H9 (cell line): Measurements from ENCODE around the gene PYHIN1. TPM values are rescaled to one million over a fixed set of nuclear protein-coding genes. Genes with fewer than 3 reads are reported as not detected.

ENCODE experiments used
- DNase-seq: peaks from one replicate; pipeline ENCODE4 v3.0.0-alpha.2; 2017
- H2AFZ ChIP-seq: one replicate; pipeline ENCODE4 v1.6.1; 2013; ENCODE audit warnings: mild to moderate bottlenecking, low read length, control low read depth, moderate library complexity
- H2AK5ac ChIP-seq: 2 replicates; pipeline ENCODE4 v1.6.1; 2013; ENCODE audit warnings: low read length, control low read depth, mixed read lengths; ENCODE audit not compliant: insufficient read length
- H2BK120ac ChIP-seq: one replicate; pipeline ENCODE4 v1.6.1; 2013; ENCODE audit warnings: low read depth, mild to moderate bottlenecking, low read length, control low read depth, inconsistent platforms; ENCODE audit not compliant: poor library complexity, severe bottlenecking
- H2BK12ac ChIP-seq: 2 replicates; pipeline ENCODE4 v1.6.1; 2013; ENCODE audit warnings: low read length, control low read depth, mixed read lengths, low read depth; ENCODE audit not compliant: insufficient read length
- H2BK15ac ChIP-seq: 2 replicates; pipeline ENCODE4 v1.6.1; 2013; ENCODE audit warnings: low read depth, low read length, control low read depth
- H2BK20ac ChIP-seq: one replicate; pipeline ENCODE4 v1.6.1; 2013; ENCODE audit warnings: low read depth, mild to moderate bottlenecking, low read length, control low read depth, inconsistent platforms; ENCODE audit not compliant: poor library complexity, severe bottlenecking
- H2BK5ac ChIP-seq: 2 replicates; pipeline ENCODE4 v1.6.1; 2013; ENCODE audit warnings: low read length, control low read depth, mixed read lengths; ENCODE audit not compliant: insufficient read length
- H3K14ac ChIP-seq: 2 replicates; pipeline ENCODE4 v1.6.1; 2013; ENCODE audit warnings: low read length, control low read depth; ENCODE audit not compliant: insufficient read depth
- H3K18ac ChIP-seq: 2 replicates; pipeline ENCODE4 v1.6.1; 2013; ENCODE audit warnings: low read depth, mild to moderate bottlenecking, mixed read lengths, low read length, control low read depth; ENCODE audit not compliant: insufficient read length
- H3K23ac ChIP-seq: 2 replicates; pipeline ENCODE4 v1.6.1; 2013; ENCODE audit warnings: low read length, control low read depth, mixed read lengths, low read depth; ENCODE audit not compliant: insufficient read length
- H3K23me2 ChIP-seq: 2 replicates; pipeline ENCODE4 v1.6.1; 2013; ENCODE audit warnings: low read depth, mild to moderate bottlenecking, mixed read lengths, low read length, control low read depth; ENCODE audit not compliant: insufficient read length, poor library complexity, severe bottlenecking
- H3K27ac ChIP-seq: 2 replicates; pipeline ENCODE4 v1.5.1; 2013; ENCODE audit warnings: low read length, control low read depth, mixed read lengths, low read depth; ENCODE audit not compliant: insufficient read length
- H3K27me3 ChIP-seq: 2 replicates; pipeline ENCODE4 v1.6.1; 2013; ENCODE audit warnings: low read length, control low read depth, inconsistent platforms; ENCODE audit not compliant: insufficient read depth
- H3K4ac ChIP-seq: 2 replicates; pipeline ENCODE4 v1.6.1; 2013; ENCODE audit warnings: low read depth, mild to moderate bottlenecking, control low read depth, inconsistent platforms, low read length, moderate library complexity
- H3K4me1 ChIP-seq: 2 replicates; pipeline ENCODE4 v1.6.1; 2013; ENCODE audit warnings: low read length, control low read depth, inconsistent platforms; ENCODE audit not compliant: insufficient read depth
- H3K4me2 ChIP-seq: 2 replicates; pipeline ENCODE4 v1.6.1; 2013; ENCODE audit warnings: low read length, control low read depth, mixed read lengths; ENCODE audit not compliant: insufficient read length, insufficient read depth
- H3K56ac ChIP-seq: 2 replicates; pipeline ENCODE4 v1.6.1; 2013; ENCODE audit warnings: low read depth, mild to moderate bottlenecking, mixed read lengths, low read length, control low read depth; ENCODE audit not compliant: insufficient read length
- H3K79me1 ChIP-seq: 2 replicates; pipeline ENCODE4 v1.6.1; 2013; ENCODE audit warnings: low read depth, mild to moderate bottlenecking, moderate library complexity, low read length, control low read depth, inconsistent platforms; ENCODE audit not compliant: insufficient read depth, poor library complexity, severe bottlenecking
- H3K79me2 ChIP-seq: 2 replicates; pipeline ENCODE4 v1.6.1; 2013; ENCODE audit warnings: low read length, control low read depth, inconsistent platforms; ENCODE audit not compliant: insufficient read depth
- H3K9ac ChIP-seq: 2 replicates; pipeline ENCODE4 v1.6.1; 2013; ENCODE audit warnings: low read length, control low read depth, mixed read lengths; ENCODE audit not compliant: insufficient read length; ENCODE audit errors: extremely low read depth
- H3K9me3 ChIP-seq: one replicate; pipeline ENCODE4 v1.6.1; 2013; ENCODE audit warnings: low read depth, low read length, inconsistent platforms; ENCODE audit not compliant: control insufficient read depth
- H3T11ph ChIP-seq: one replicate; pipeline ENCODE4 v1.6.1; 2013; ENCODE audit warnings: mild to moderate bottlenecking, low read length, control low read depth, inconsistent platforms
- H4K20me1 ChIP-seq: one replicate; pipeline ENCODE4 v1.6.1; 2013; ENCODE audit not compliant: control insufficient read depth, insufficient read length, insufficient read depth
- H4K5ac ChIP-seq: 2 replicates; pipeline ENCODE4 v1.6.1; 2013; ENCODE audit warnings: low read depth, mild to moderate bottlenecking, mixed read lengths, low read length, control low read depth; ENCODE audit not compliant: insufficient read length
- H4K8ac ChIP-seq: replicated peaks from 2 replicates; pipeline ENCODE4 v1.6.1; 2013; ENCODE audit warnings: low read length, control low read depth, mixed read lengths, low read depth; ENCODE audit not compliant: insufficient read length
- H4K91ac ChIP-seq: 2 replicates; pipeline ENCODE4 v1.6.1; 2013; ENCODE audit warnings: low read depth, mild to moderate bottlenecking, moderate library complexity, mixed read lengths, low read length, control low read depth; ENCODE audit not compliant: insufficient read length
- H3K27ac Mint-ChIP-seq, 3 experiments: 2 replicates in 2 of 3; 3 replicates in 1 of 3; pipeline ENCODE4 v1.8.0; 2020 to 2021; ENCODE audit warnings: mixed read lengths in 3 of 3, mild to moderate bottlenecking in 1 of 3, moderate library complexity in 1 of 3
- H3K27me3 Mint-ChIP-seq: 2 replicates; pipeline ENCODE4 v1.8.0; 2021; ENCODE audit warnings: low read depth, mild to moderate bottlenecking, moderate library complexity, mixed read lengths
- H3K36me3 Mint-ChIP-seq, 3 experiments: 2 replicates in 2 of 3; 3 replicates in 1 of 3; pipeline ENCODE4 v1.8.0; 2020 to 2021; ENCODE audit warnings: low read depth in 3 of 3, mixed read lengths in 3 of 3; ENCODE audit not compliant: insufficient read depth in 1 of 3
- H3K4me1 Mint-ChIP-seq, 2 experiments: 2 replicates each; pipeline ENCODE4 v1.8.0; 2020; ENCODE audit warnings: mixed read lengths in 2 of 2
- H3K4me3 Mint-ChIP-seq, 2 experiments: 2 replicates in 1 of 2; 3 replicates in 1 of 2; pipeline ENCODE4 v1.8.0; 2020 to 2021; ENCODE audit warnings: mild to moderate bottlenecking in 2 of 2, mixed read lengths in 2 of 2, moderate library complexity in 1 of 2
- H3K9me3 Mint-ChIP-seq, 2 experiments: 2 replicates in 1 of 2; 3 replicates in 1 of 2; pipeline ENCODE4 v1.8.0; 2020; ENCODE audit warnings: mild to moderate bottlenecking in 2 of 2, mixed read lengths in 2 of 2, moderate library complexity in 1 of 2
- WGBS: extraction: QIAGEN DNeasy Blood & Tissue Kit; methylation state at CpG from one replicate; pipeline ENCODE4 v1.1.7; 2013; ENCODE audit warnings: missing lambda C conversion rate, low lambda C conversion rate, mixed read lengths; ENCODE audit not compliant: insufficient read length; ENCODE audit errors: extremely low coverage; 5-methylcytosine and 5-hydroxymethylcytosine counted together
- total RNA-seq: library from RNA; stranded (reverse); gene quantifications from 2 replicates; pipeline ENCODE4 v1.2.1, GENCODE V29; 2021
- TF ChIP-seq, protein P1 (sequence below): fragments of 200-600 bp; sonication (generic); conservative IDR thresholded peaks from 3 replicates; pipeline ENCODE4 v1.8.0; 2021; ENCODE audit warnings: antibody characterized with exemption, mild to moderate bottlenecking

The PYHIN1 gene
- total RNA-seq, 1 experiment from 2014 or later: not detected

- no peak overlapping the region for H4K91ac ChIP-seq
- no peaks in the 10 kb centered on the region for H3K79me2 ChIP-seq
- H2BK5ac ChIP-seq: no peak overlapping the region
- no peak for DNase-seq
- H2AFZ ChIP-seq: no peak overlapping the region
- H3K4me3 Mint-ChIP-seq: no peak overlapping the region
- no peak overlapping the region for H4K5ac ChIP-seq
- H3K27ac ChIP-seq: no peak overlapping the region
- no peaks in the 10 kb centered on the region for H3K9me3 ChIP-seq
- H3K9ac ChIP-seq: no peak overlapping the region
- H3K36me3 Mint-ChIP-seq: peaks cover 0 to 10% (median 0%) of the 10 kb centered on the region in 3 experiments; a peak in 4 of 7 replicates
- no peak overlapping the region for H3K23ac ChIP-seq
- whole genome bisulfite sequencing: no CpG with 5 or more reads among the region's 5 CpGs
- H3K4me1 Mint-ChIP-seq: peaks cover 0 to 4% of the 10 kb centered on the region in 2 experiments; a peak in 2 of 4 replicates
- H3K56ac ChIP-seq: no peak overlapping the region
- no peaks in the 10 kb centered on the region for H3K4me1 ChIP-seq
- H2BK120ac ChIP-seq: no peak overlapping the region
- H3K4me2 ChIP-seq: no peak overlapping the region
- TF ChIP-seq, protein P1, sequence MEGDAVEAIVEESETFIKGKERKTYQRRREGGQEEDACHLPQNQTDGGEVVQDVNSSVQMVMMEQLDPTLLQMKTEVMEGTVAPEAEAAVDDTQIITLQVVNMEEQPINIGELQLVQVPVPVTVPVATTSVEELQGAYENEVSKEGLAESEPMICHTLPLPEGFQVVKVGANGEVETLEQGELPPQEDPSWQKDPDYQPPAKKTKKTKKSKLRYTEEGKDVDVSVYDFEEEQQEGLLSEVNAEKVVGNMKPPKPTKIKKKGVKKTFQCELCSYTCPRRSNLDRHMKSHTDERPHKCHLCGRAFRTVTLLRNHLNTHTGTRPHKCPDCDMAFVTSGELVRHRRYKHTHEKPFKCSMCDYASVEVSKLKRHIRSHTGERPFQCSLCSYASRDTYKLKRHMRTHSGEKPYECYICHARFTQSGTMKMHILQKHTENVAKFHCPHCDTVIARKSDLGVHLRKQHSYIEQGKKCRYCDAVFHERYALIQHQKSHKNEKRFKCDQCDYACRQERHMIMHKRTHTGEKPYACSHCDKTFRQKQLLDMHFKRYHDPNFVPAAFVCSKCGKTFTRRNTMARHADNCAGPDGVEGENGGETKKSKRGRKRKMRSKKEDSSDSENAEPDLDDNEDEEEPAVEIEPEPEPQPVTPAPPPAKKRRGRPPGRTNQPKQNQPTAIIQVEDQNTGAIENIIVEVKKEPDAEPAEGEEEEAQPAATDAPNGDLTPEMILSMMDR: no peak
- no peak overlapping the region for H2BK20ac ChIP-seq
- H3K23me2 ChIP-seq: no peaks in the 10 kb centered on the region
- no peaks in the 10 kb centered on the region for H4K20me1 ChIP-seq
- H2BK12ac ChIP-seq: no peak overlapping the region
- no peak overlapping the region for H2AK5ac ChIP-seq
- no peak overlapping the region for H3T11ph ChIP-seq
- H3K27ac Mint-ChIP-seq: no peak overlapping the region
- no peaks in the 10 kb centered on the region; the same call in 1 of the 2 replicates for H3K27me3 Mint-ChIP-seq
- no peaks in the 10 kb centered on the region for H3K79me1 ChIP-seq
- no peak overlapping the region for H3K18ac ChIP-seq
- no peak overlapping the region for H4K8ac ChIP-seq
- peaks cover 11% of the 10 kb centered on the region in 2 experiments; a peak in 4 of 5 replicates for H3K9me3 Mint-ChIP-seq
- H2BK15ac ChIP-seq: no peak overlapping the region
- no peak overlapping the region for H3K14ac ChIP-seq
- no peak overlapping the region for H3K4ac ChIP-seq
- no peaks in the 10 kb centered on the region for H3K27me3 ChIP-seq
These were observed 848 bp upstream of the PYHIN1 start for GRCh38 chr1:158930504-158930903.
